BE2C (cell line): ENCODE measurements around the gene CRADD.

ENCODE experiments used
- DNase-seq: peaks from one replicate; pipeline ENCODE4 v3.0.0-alpha.2; 2020
- H3K27me3 ChIP-seq: fragments of 250-450 bp; sonication (Bioruptor Pico); 2 replicates; pipeline ENCODE4 v1.5.1; 2020; ENCODE audit warnings: mild to moderate bottlenecking
- H3K36me3 ChIP-seq: fragments of 250-450 bp; sonication (Bioruptor Pico); 2 replicates; pipeline ENCODE4 v1.5.1; 2020; ENCODE audit warnings: mild to moderate bottlenecking
- H3K4me1 ChIP-seq: fragments of 250-450 bp; sonication (Bioruptor Pico); 2 replicates; pipeline ENCODE4 v1.5.1; 2020
- H3K4me3 ChIP-seq: 2 replicates; pipeline ENCODE4 v1.5.1; 2011; ENCODE audit warnings: low read depth, low read length
- H3K9me3 ChIP-seq: fragments of 250-450 bp; sonication (Bioruptor Pico); 2 replicates; pipeline ENCODE4 v1.5.1; 2020
- TF ChIP-seq, protein P1 (sequence below): IDR thresholded peaks from 2 replicates; pipeline ENCODE4 v1.5.1; 2012; ENCODE audit warnings: mild to moderate bottlenecking, low read depth, low read length

CRADD gene

DNA sequence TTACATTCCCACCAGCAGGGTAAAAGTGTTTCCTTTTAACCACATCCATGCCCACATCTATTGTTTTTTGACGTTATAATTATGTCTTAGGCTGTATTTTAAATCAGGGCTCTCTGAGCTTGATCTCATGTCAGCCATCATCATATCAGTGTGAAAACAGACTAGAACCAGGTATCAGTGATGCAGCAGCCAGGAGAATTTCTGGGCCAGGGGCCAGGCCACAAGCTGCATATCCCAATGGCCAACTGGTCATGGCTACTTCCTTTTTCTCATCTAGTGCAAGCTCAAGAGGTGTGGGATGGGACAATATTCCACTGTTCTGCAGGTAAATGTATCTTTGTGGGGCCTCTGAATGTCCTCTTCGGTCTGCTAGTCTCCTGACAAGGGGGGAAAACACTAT lies 125.1 kb downstream of the CRADD start:
- Histone ChIP-seq H3K27me3 (no peaks in the 10 kb centered on the region), H3K36me3 (peaks cover 2% of the 10 kb centered on the region; the same call in 1 of the 2 replicates), H3K9me3 (no peaks in the 10 kb centered on the region), H3K4me3 (no peak overlapping the region), H3K4me1 (peaks cover 8% of the 10 kb centered on the region; the same call in 1 of the 2 replicates)
- DNase-seq = no peak
- TF ChIP-seq, protein P1, sequence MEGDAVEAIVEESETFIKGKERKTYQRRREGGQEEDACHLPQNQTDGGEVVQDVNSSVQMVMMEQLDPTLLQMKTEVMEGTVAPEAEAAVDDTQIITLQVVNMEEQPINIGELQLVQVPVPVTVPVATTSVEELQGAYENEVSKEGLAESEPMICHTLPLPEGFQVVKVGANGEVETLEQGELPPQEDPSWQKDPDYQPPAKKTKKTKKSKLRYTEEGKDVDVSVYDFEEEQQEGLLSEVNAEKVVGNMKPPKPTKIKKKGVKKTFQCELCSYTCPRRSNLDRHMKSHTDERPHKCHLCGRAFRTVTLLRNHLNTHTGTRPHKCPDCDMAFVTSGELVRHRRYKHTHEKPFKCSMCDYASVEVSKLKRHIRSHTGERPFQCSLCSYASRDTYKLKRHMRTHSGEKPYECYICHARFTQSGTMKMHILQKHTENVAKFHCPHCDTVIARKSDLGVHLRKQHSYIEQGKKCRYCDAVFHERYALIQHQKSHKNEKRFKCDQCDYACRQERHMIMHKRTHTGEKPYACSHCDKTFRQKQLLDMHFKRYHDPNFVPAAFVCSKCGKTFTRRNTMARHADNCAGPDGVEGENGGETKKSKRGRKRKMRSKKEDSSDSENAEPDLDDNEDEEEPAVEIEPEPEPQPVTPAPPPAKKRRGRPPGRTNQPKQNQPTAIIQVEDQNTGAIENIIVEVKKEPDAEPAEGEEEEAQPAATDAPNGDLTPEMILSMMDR = no peak

DNA sequence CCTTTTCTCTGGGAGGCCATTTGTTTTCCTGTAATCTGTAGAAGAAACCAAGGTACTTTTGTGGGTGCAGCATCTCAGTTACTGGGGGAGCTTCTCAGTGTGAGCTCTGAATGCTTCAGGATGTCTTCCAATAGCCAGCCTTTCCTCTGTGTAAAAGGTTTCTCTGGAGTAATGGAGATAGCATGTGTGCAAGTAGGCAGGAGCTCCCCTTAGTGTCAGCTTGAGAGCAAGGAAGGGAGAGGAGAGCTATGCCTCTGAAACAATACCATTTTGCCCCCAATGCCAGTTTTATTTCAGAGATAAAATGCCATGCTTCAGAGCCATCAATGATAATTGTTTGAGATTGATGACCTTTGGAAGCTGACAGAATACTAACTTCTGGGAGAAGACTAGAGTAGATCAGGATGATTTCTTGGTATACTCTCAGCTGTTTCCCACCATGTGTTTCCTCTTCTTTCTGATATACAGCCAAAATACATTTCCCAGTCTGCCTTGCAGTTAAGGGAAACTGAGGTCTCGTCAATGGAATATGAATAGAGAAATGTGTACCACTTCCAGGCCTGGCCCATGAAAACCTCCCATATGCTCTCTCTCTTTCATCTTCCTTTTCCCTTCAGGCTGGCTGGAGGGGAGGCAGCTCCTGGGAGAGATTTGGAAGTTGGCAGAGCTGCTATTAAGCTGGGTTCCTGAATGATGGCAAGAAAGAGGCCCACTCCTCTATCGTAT lies 125.7 kb downstream of the CRADD start:
- Histone ChIP-seq H3K4me1 (peaks cover 8% of the 10 kb centered on the region; the same call in 1 of the 2 replicates), H3K27me3 (no peaks in the 10 kb centered on the region), H3K4me3 (no peak overlapping the region), H3K36me3 (peaks cover 2% of the 10 kb centered on the region; the same call in 1 of the 2 replicates), H3K9me3 (no peaks in the 10 kb centered on the region)
- TF ChIP-seq, protein P1 = peak; percentile 33
- no peak for DNase-seq

DNA sequence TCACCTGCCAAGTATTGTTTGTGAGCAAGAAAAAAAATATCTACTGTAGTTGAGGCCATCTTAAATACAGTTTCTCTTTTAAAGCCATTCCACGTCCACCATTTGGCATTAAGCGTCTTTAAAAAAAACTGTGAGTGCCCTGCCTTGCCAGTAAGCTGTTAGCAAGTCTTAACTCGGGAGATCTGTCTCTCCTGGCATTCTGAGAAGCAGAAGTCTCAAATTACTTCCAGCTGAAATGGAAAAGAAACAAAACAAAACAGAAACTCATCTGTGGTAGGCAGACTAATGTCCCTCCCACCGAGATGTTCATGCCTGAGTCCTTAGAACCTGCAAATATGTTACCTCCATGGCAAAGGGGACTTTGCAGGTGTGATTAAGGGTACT lies 126.2 kb downstream of the CRADD start:
- Histone ChIP-seq H3K27me3 (no peaks in the 10 kb centered on the region), H3K9me3 (no peaks in the 10 kb centered on the region), H3K4me1 (peaks cover 8% of the 10 kb centered on the region; the same call in 1 of the 2 replicates), H3K36me3 (peaks cover 2% of the 10 kb centered on the region; the same call in 1 of the 2 replicates), H3K4me3 (no peak overlapping the region)
- TF ChIP-seq, protein P1 = no peak
- no peak for DNase-seq

DNA sequence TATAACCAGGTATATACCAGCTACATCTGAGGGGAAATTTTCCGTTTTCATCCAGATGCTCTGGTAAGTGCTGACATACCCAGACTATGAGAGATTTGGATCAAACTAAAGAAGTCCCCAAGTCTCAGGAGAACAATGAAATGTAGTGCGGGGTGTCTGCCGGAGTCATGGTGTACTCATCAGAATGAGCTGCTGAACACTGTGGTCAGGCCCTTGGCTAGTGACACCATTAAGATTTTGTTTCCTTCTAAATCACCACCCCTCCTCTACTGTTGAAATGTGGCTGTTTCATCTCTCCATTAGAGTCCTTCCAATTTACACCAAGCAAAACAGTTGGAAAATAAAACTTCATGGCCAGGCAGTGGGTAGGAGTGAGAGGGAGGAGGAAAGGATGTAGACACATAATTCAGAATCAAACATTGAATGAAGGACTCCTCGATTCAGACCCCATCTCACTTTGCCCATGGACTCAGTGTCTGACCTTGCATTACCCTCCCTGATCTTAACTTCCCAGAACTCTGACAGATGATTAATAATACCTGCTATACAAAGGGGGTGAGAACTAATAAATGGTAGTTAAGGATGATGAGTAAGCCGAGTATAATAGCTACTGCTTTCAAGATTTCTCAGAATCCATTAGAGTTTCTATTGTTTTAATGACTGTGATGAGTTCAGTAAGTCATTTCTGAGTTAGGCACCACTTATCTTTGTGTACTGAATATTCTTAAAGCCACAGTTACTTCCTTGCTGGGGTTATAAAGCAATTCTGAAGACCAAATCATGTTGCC lies 127.4 kb downstream of the CRADD start:
- Histone ChIP-seq H3K4me1 (peaks cover 8% of the 10 kb centered on the region; the same call in 1 of the 2 replicates), H3K36me3 (no peaks in the 10 kb centered on the region), H3K9me3 (no peaks in the 10 kb centered on the region), H3K4me3 (no peak overlapping the region), H3K27me3 (no peaks in the 10 kb centered on the region)
- TF ChIP-seq, protein P1 = no peak
- DNase-seq = no peak

DNA sequence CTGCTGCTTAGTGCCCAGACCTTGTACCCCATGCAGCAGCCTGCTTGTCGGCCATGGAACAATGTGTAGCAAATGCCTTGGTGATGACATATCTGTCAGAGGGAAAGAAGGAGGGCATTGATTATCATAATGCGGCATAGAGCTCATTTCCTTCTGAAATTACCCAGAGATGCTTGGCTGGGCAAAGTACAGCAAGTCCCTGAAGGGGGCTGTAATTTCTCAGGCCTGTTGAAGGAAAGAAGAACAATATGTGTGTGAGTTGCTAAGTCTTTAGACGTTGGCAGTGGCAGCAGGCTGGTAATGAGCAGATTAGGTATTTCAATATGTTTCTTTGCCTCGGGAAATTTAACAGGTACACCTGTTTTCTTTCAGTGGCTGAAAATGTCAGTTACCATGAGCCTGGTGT lies 128.6 kb downstream of the CRADD start:
- Histone ChIP-seq H3K4me1 (peaks cover 8% of the 10 kb centered on the region; the same call in 1 of the 2 replicates), H3K36me3 (no peaks in the 10 kb centered on the region), H3K27me3 (no peaks in the 10 kb centered on the region), H3K4me3 (no peak overlapping the region), H3K9me3 (no peaks in the 10 kb centered on the region)
- DNase-seq = no peak
- TF ChIP-seq, protein P1 = no peak

- no peaks in the 10 kb centered on the region for H3K9me3 ChIP-seq
- DNase-seq = no peak
- H3K4me3 ChIP-seq = no peak overlapping the region
- no peaks in the 10 kb centered on the region for H3K27me3 ChIP-seq
- H3K36me3 ChIP-seq = no peaks in the 10 kb centered on the region
- TF ChIP-seq, protein P1 = no peak
- H3K4me1 ChIP-seq = peaks cover 7% of the 10 kb centered on the region; the same call in 1 of the 2 replicates
These were observed 130.2 kb downstream of the CRADD start for GRCh38 chr12:93807354-93807753.
